Measurements from ENCODE around the gene ISL1.

ISL1 gene

DNA sequence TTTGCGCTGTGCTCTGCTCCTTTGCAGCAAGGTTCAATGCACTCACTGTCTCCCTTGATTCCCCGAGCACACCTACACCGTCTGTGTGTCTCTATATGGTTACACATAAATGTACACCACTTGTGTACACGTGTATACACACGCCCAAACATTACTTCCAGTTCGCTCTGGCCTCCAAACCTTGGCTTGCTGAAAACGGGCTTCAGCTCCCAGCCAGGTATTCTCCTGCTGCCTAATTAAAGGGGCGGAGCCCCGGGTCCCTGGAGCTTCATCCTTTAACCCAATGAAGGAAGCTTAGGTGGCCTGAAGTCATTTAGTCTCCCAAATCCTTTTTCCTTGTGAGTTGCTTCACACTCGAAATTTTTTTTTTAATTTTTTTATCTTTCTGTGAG, 4.6 kb downstream of the ISL1 start:
- H3K4me3 ChIP-seq (ENCODE audit: low read depth, low read length), result no peak overlapping the region
- TF ChIP-seq, protein P1, sequence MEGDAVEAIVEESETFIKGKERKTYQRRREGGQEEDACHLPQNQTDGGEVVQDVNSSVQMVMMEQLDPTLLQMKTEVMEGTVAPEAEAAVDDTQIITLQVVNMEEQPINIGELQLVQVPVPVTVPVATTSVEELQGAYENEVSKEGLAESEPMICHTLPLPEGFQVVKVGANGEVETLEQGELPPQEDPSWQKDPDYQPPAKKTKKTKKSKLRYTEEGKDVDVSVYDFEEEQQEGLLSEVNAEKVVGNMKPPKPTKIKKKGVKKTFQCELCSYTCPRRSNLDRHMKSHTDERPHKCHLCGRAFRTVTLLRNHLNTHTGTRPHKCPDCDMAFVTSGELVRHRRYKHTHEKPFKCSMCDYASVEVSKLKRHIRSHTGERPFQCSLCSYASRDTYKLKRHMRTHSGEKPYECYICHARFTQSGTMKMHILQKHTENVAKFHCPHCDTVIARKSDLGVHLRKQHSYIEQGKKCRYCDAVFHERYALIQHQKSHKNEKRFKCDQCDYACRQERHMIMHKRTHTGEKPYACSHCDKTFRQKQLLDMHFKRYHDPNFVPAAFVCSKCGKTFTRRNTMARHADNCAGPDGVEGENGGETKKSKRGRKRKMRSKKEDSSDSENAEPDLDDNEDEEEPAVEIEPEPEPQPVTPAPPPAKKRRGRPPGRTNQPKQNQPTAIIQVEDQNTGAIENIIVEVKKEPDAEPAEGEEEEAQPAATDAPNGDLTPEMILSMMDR (IDR thresholded peaks at IDR 0.05; ENCODE audit: low read depth, low read length), result no peak

- TF ChIP-seq, protein P1 (IDR thresholded peaks at IDR 0.05; ENCODE audit: low read depth, low read length), result no peak
Measured at GRCh38 chr5:51388488-51389287, 5.4 kb downstream of the ISL1 start.

DNA sequence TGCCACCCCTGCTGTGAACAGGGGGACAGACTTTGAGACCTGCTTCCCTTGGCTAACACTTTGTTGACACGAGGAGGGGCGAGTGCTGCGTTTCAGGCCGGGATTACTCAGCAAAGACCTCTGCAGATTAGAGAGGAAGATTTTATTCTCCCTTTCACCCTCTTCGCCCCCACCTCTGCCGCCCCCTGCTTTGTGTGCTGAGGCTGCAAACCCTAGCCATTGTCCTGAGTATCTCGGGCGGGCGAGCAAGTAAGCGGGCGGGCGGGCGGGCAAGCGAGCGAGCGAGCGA, 6.0 kb downstream of the ISL1 start:
- TF ChIP-seq, protein P1 (IDR thresholded peaks at IDR 0.05; ENCODE audit: low read depth, low read length), result no peak

More at GRCh38 chr5:51388488-51389287, 5.4 kb downstream of the ISL1 start:
- no peak overlapping the region for H3K4me3 ChIP-seq (ENCODE audit: low read depth, low read length)

GRCh38 chr5:51389577-51390463, 6.6 kb downstream of the ISL1 start:
- TF ChIP-seq, protein P1 (IDR thresholded peaks at IDR 0.05; ENCODE audit: low read depth, low read length), result no peak
- H3K4me3 ChIP-seq (ENCODE audit: low read depth, low read length), result no peak overlapping the region

More for the DNA sequence above, 6.0 kb downstream of the ISL1 start:
- no peak overlapping the region for H3K4me3 ChIP-seq (ENCODE audit: low read depth, low read length)

DNA sequence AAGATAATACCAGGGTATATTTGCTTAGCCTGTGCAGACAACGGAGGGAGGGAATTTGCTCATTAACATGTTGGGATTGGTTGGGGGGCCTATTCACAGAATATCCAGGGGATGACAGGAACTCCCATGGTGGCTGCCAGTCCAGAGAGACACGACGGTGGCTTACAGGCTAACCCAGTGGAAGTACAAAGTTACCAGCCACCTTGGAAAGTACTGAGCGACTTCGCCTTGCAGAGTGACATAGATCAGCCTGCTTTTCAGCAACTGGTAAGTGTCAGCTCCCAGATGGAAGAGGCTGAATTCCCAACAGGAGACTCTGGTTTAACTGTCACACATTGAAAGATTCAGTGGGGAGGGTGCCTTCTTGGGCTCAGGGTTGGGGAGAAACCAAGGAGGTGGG, 7.9 kb downstream of the ISL1 start:
- TF ChIP-seq, protein P1 (IDR thresholded peaks at IDR 0.05; ENCODE audit: low read depth, low read length), result no peak
- no peak overlapping the region for H3K4me3 ChIP-seq (ENCODE audit: low read depth, low read length)

GRCh38 chr5:51392689-51393199, 9.5 kb downstream of the ISL1 start:
- TF ChIP-seq, protein P1 (IDR thresholded peaks at IDR 0.05; ENCODE audit: low read depth, low read length), result no peak
- H3K4me3 ChIP-seq (ENCODE audit: low read depth, low read length), result no peak overlapping the region

DNA sequence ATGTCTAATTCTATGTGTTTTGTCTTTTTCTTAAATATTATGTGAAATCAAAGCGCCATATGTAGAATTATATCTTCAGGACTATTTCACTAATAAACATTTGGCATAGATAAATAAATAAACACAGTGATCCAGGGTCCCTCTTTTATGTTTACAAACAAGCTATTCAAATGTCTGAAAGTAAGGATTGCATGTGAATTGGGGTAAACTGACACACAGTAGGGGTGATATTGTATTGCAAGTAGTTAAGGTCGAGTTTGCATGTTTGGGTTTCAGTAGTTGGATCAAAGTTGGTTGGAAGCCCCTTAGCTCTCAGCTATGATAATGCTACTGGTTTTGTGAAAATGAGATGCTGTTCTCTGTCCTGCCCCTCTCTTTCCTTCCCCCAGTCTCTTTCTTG, 11.4 kb downstream of the ISL1 start:
- TF ChIP-seq, protein P1 (IDR thresholded peaks at IDR 0.05; ENCODE audit: low read depth, low read length), result no peak

More for the DNA sequence above, 11.4 kb downstream of the ISL1 start:
- no peak overlapping the region for H3K4me3 ChIP-seq (ENCODE audit: low read depth, low read length)

Measured in WI38 (cell line).